GM21723 (cell line): ENCODE results near the gene TDRD5.

ENCODE experiments used
- ATAC-seq: cut with Tn5 transposase; IDR thresholded peaks from one replicate; pipeline ENCODE4 v1.9.1; 2021; ENCODE audit warnings: mild to moderate bottlenecking, moderate library complexity; ENCODE audit not compliant: unreplicated experiment

The TDRD5 gene

GRCh38 chr1:179729881-179730280 is 138.2 kb downstream of the TDRD5 start:
- no peak for ATAC-seq

- ATAC-seq, result no peak
Measured at GRCh38 chr1:179731643-179732042, 140.0 kb downstream of the TDRD5 start.
